A549 (cell line): ENCODE measurements around the gene ZNF541. TPM values are rescaled to one million over a fixed set of nuclear protein-coding genes. Genes with fewer than 3 reads are reported as not detected.

Experiments
- ATAC-seq, 2 experiments: fragments of 200-7000 bp in 1 of 2; fragments of >200 bp in 1 of 2; cut with Nextera tagmentation in 1 of 2; cut with Tn5 transposase in 1 of 2; 3 replicates each; pipeline versions ENCODE4 v1.8.0 to v1.9.1; 2018 to 2020; ENCODE audit warnings: mild to moderate bottlenecking in 1 of 2, moderate library complexity in 1 of 2
- CTCF ChIA-PET: fragments of 300-600 bp; sonication (Branson Sonifier 250); formaldehyde crosslinking; extraction: SDS; loops from one replicate; lab custom pipeline; 2021; ENCODE audit warnings: antibody characterized with exemption, inconsistent platforms; lab: Yijun Ruan, JAX
- POLR2A ChIA-PET: fragments of 350-600 bp; formaldehyde crosslinking; extraction: SDS; loops from one replicate; lab custom pipeline; 2021; ENCODE audit warnings: antibody characterized with exemption, inconsistent platforms; lab: Yijun Ruan, JAX
- DNase-seq, 2 experiments: peaks; one replicate each; pipeline versions ENCODE4 v3.0.0 to v3.0.0-alpha.2; 2011 to 2016; ENCODE audit warnings: low read depth in 1 of 2, low spot score in 1 of 2
- FAIRE-seq: peaks from 2 replicates; lab custom pipeline; 2011; peaks lifted over from hg19 to GRCh38; lab: Jason Lieb, UNC
- H3K27ac ChIP-seq, 2 experiments: fragments of >200 bp; sonication (Bioruptor Twin); formaldehyde crosslinking; 3 replicates each; pipeline ENCODE4 v1.5.1; 2016 to 2017
- H3K4me1 ChIP-seq: fragments of >200 bp; sonication (Bioruptor Twin); formaldehyde crosslinking; 3 replicates; pipeline ENCODE4 v1.6.1; 2016
- H3K4me2 ChIP-seq: fragments of >200 bp; sonication (Bioruptor Twin); formaldehyde crosslinking; 3 replicates; pipeline ENCODE4 v1.6.1; 2016
- H3K4me3 ChIP-seq: fragments of >200 bp; sonication (Bioruptor Twin); formaldehyde crosslinking; 3 replicates; pipeline ENCODE4 v1.5.1; 2016
- H3K9me3 ChIP-seq: fragments of >200 bp; sonication (Bioruptor Twin); formaldehyde crosslinking; 3 replicates; pipeline ENCODE4 v1.6.1; 2016
- ATOH8 ChIP-seq: fragments of 250-450 bp; sonication (Bioruptor Pico); IDR thresholded peaks from 2 replicates; pipeline ENCODE4 v1.5.0; 2020; ENCODE audit warnings: low read depth, mild to moderate bottlenecking, moderate library complexity
- BCL3 ChIP-seq: fragments of >200 bp; sonication (Bioruptor Twin); formaldehyde crosslinking; IDR thresholded peaks from 3 replicates; pipeline ENCODE4 v1.6.1; 2016
- BHLHE40 ChIP-seq: IDR thresholded peaks from 2 replicates; pipeline ENCODE4 v1.6.1; 2012; ENCODE audit warnings: low read depth, low read length, inconsistent platforms
- CBX2 ChIP-seq: fragments of 200-600 bp; sonication (generic); IDR thresholded peaks from 2 replicates; pipeline ENCODE4 v1.6.1; 2016; ENCODE audit warnings: low read depth, mild to moderate bottlenecking, borderline replicate concordance
- CBX8 ChIP-seq: fragments of 200-600 bp; sonication (generic); IDR thresholded peaks from 2 replicates; pipeline ENCODE4 v1.6.1; 2016
- CTCF ChIP-seq: fragments of >200 bp; sonication (Bioruptor Twin); formaldehyde crosslinking; IDR thresholded peaks from 3 replicates; pipeline ENCODE4 v1.5.1; 2016
- EHF ChIP-seq: fragments of 250-450 bp; sonication (Bioruptor Pico); IDR thresholded peaks from 2 replicates; pipeline ENCODE4 v1.5.0; 2020; ENCODE audit warnings: mild to moderate bottlenecking
- FOSB ChIP-seq: fragments of 250-450 bp; sonication (Bioruptor Pico); IDR thresholded peaks from 2 replicates; pipeline ENCODE4 v1.5.0; 2020; ENCODE audit warnings: mild to moderate bottlenecking, moderate library complexity
- HDAC2 ChIP-seq: fragments of 200-600 bp; sonication (generic); IDR thresholded peaks from 2 replicates; pipeline ENCODE4 v1.6.1; 2016
- HES2 ChIP-seq: fragments of >200 bp; sonication (Bioruptor Twin); formaldehyde crosslinking; IDR thresholded peaks from 2 replicates; pipeline ENCODE4 v1.6.1; 2016
- HEYL ChIP-seq: fragments of 250-450 bp; sonication (Bioruptor Pico); IDR thresholded peaks from 2 replicates; pipeline ENCODE4 v1.8.0; 2021; ENCODE audit warnings: mild to moderate bottlenecking, moderate library complexity
- HOXA7 ChIP-seq: fragments of 250-450 bp; sonication (Bioruptor Pico); IDR thresholded peaks from 2 replicates; pipeline ENCODE4 v1.5.0; 2020; ENCODE audit warnings: mild to moderate bottlenecking, moderate library complexity
- HOXB13 ChIP-seq: fragments of 250-450 bp; sonication (Bioruptor Pico); IDR thresholded peaks from 2 replicates; pipeline ENCODE4 v1.5.0; 2020; ENCODE audit warnings: low read depth, mild to moderate bottlenecking, moderate library complexity
- JUN ChIP-seq, 2 experiments: fragments of >200 bp; sonication (Bioruptor Twin); formaldehyde crosslinking; IDR thresholded peaks; 2 replicates in 1 of 2; 3 replicates in 1 of 2; pipeline ENCODE4 v1.6.1; 2016 to 2017
- MAFK ChIP-seq: fragments of 450-650 bp; IDR thresholded peaks from 2 replicates; pipeline ENCODE4 v1.6.1; 2014; ENCODE audit not compliant: partially characterized antibody
- NFE2L2 ChIP-seq: fragments of 150-350 bp; conservative IDR thresholded peaks from 2 replicates; pipeline ENCODE4 v1.6.1; 2014; ENCODE audit warnings: low read length
- PBX3 ChIP-seq: IDR thresholded peaks from 2 replicates; pipeline ENCODE4 v1.6.1; 2012
- PHF8 ChIP-seq: fragments of 200-600 bp; sonication (generic); IDR thresholded peaks from 2 replicates; pipeline ENCODE4 v1.6.1; 2016; ENCODE audit warnings: low read depth, mild to moderate bottlenecking, antibody characterized with exemption, moderate library complexity, borderline replicate concordance
- RARB ChIP-seq: fragments of 250-450 bp; sonication (Bioruptor Pico); IDR thresholded peaks from 2 replicates; pipeline ENCODE4 v1.8.0; 2021; ENCODE audit warnings: mild to moderate bottlenecking, moderate library complexity
- RFX5 ChIP-seq: fragments of 450-650 bp; IDR thresholded peaks from 2 replicates; pipeline ENCODE4 v1.7.1; 2014; ENCODE audit warnings: antibody characterized with exemption, mild to moderate bottlenecking, moderate library complexity
- RNF2 ChIP-seq: fragments of 200-600 bp; sonication (generic); IDR thresholded peaks from 2 replicates; pipeline ENCODE4 v1.6.1; 2016; ENCODE audit warnings: low read depth, mild to moderate bottlenecking, antibody characterized with exemption, moderate library complexity, borderline replicate concordance
- ZC3H11A ChIP-seq: fragments of 450-650 bp; IDR thresholded peaks from 2 replicates; pipeline ENCODE4 v1.6.1; 2014; ENCODE audit warnings: antibody characterized with exemption, mild to moderate bottlenecking
- ZNF302 ChIP-seq: fragments of 250-450 bp; sonication (Bioruptor Pico); IDR thresholded peaks from 2 replicates; pipeline ENCODE4 v1.9.0; 2021; ENCODE audit warnings: inconsistent platforms, mild to moderate bottlenecking, moderate library complexity
- ZSCAN20 ChIP-seq: fragments of 250-450 bp; sonication (Bioruptor Pico); IDR thresholded peaks from 2 replicates; pipeline ENCODE4 v1.8.0; 2022; ENCODE audit warnings: mild to moderate bottlenecking, moderate library complexity
- WGBS: methylation state at CpG from one replicate; pipeline ENCODE4 v1.1.6; 2017; ENCODE audit errors: missing lambda C conversion rate; 5-methylcytosine and 5-hydroxymethylcytosine counted together
- polyA plus RNA-seq, 4 experiments: library from polyadenylated mRNA; depleted of rRNA in 3 of 4; stranded (reverse); fragments of >200 nt; fragmentation: RNase III in 1 of 4; extraction: RNeasy Plus Mini Kit Qiagen cat#74134 plus additional on column Dnase treatment in 1 of 4; gene quantifications; 2 replicates in 3 of 4; 3 replicates in 1 of 4; pipeline ENCODE4 v1.2.3, GENCODE V29; 2011 to 2017

Gene ZNF541
- polyA plus RNA-seq, 2 of the 4 experiments (the other 2 are of a cell fraction), result not detected

GRCh38 chr19:47531640-47532387 lies 41.1 kb downstream of the ZNF541 start:
- FAIRE-seq (no peak), DNase-seq (no peak), ATAC-seq (peak; percentile 37 to 69; a peak in 3 of 6 replicates)
- TF ChIP-seq HES2, result no peak
- TF ChIP-seq CBX2, result no peak
- no peak for TF ChIP-seq BHLHE40
- no peak for TF ChIP-seq RNF2
- no peak for TF ChIP-seq CTCF
- TF ChIP-seq NFE2L2, result no peak
- TF ChIP-seq HOXA7 (CRISPR knock-in tag), result no peak
- TF ChIP-seq FOSB (CRISPR knock-in tag), result no peak
- no peak for TF ChIP-seq ATOH8 (CRISPR knock-in tag)
- no peak for TF ChIP-seq JUN (IDR thresholded peaks at IDR 0.05)
- no peak for TF ChIP-seq PHF8
- no peak overlapping the region; a peak in 1 of 6 replicates for H3K27ac ChIP-seq
- H3K4me2 ChIP-seq, result no peak overlapping the region
- H3K4me3 ChIP-seq, result no peak overlapping the region
- POLR2A ChIA-PET, result interaction anchor here (0.6 kb wide), 1 partner anchor 35 kb away, joined by 6 read pairs; no protein-coding TSS in a partner anchor
- CTCF ChIA-PET, result interaction anchor here (0.7 to 3.7 kb wide), 10 partner anchors 11 to 175 kb away, joined by 3 to 34 read pairs (median 4); partner anchors contain the start of gene NAPA
- H3K9me3 ChIP-seq, result no peaks in the 10 kb centered on the region
- H3K4me1 ChIP-seq, result no peaks in the 10 kb centered on the region
- WGBS, result 50% methylated on average over 14 of the region's 14 CpGs

- H3K27ac ChIP-seq, result no peak overlapping the region
- no peaks in the 10 kb centered on the region for H3K4me1 ChIP-seq
- no peak overlapping the region for H3K4me3 ChIP-seq
- ChIA-PET CTCF (interaction anchor here (0.6 to 3.7 kb wide), 11 partner anchors 9 to 499 kb away, joined by 3 to 34 read pairs (median 4); partner anchors contain the start of gene NAPA), POLR2A (no interaction called here)
- 69% methylated on average over 16 of the region's 16 CpGs for WGBS
- H3K9me3 ChIP-seq, result no peaks in the 10 kb centered on the region
- TF ChIP-seq ZSCAN20 (CRISPR knock-in tag) (no peak), HDAC2 (no peak), RARB (CRISPR knock-in tag) (no peak)
- FAIRE-seq (no peak), DNase-seq (no peak), ATAC-seq (no peak; a peak in 1 of 6 replicates)
- no peak overlapping the region for H3K4me2 ChIP-seq
These were observed 43.8 kb downstream of the ZNF541 start for GRCh38 chr19:47529018-47529742.

- FAIRE-seq (no peak), ATAC-seq (no peak), DNase-seq (no peak)
- POLR2A ChIA-PET, result no interaction called here
- H3K27ac ChIP-seq, result no peak overlapping the region
- peaks cover 5% of the 10 kb centered on the region; the same call in 1 of the 3 replicates for H3K4me1 ChIP-seq
- H3K4me3 ChIP-seq, result no peak overlapping the region
- TF ChIP-seq CBX8 (no peak), CTCF (no peak), HEYL (CRISPR knock-in tag) (no peak), ZSCAN20 (CRISPR knock-in tag) (no peak), BCL3 (no peak), RFX5 (no peak), MAFK (no peak), EHF (CRISPR knock-in tag) (no peak), ZNF302 (CRISPR knock-in tag) (no peak), PBX3 (no peak), HDAC2 (no peak), HOXB13 (CRISPR knock-in tag) (no peak), PHF8 (no peak), CBX2 (no peak), ZC3H11A (no peak)
- H3K4me2 ChIP-seq, result no peak overlapping the region
- CTCF ChIA-PET, result interaction anchor here (5.1 kb wide), 1 partner anchor 11 kb away, joined by 39 read pairs; the partner anchor contains the start of gene NAPA
- 37% methylated on average over 3 of the region's 3 CpGs for WGBS
- no peaks in the 10 kb centered on the region for H3K9me3 ChIP-seq
These were observed 46.1 kb downstream of the ZNF541 start for GRCh38 chr19:47526798-47527197.
